OCI-LY7 (cell line): ENCODE results near the gene IMPACT. TPM values are rescaled to one million over a fixed set of nuclear protein-coding genes. Genes with fewer than 3 reads are reported as not detected.

Experiments
- BruUV-seq: library from RNA; stranded (reverse); fragments of 400-500 nt; replicated peaks from 2 replicates; lab custom pipeline; 2021; lab: Mats Ljungman, UMichigan
- CTCF ChIA-PET: fragments of 300-600 bp; sonication (Branson Sonifier 250); formaldehyde crosslinking; loops from one replicate; lab custom pipeline; 2022; ENCODE audit warnings: antibody characterized with exemption; ENCODE audit not compliant: unreplicated experiment; lab: Charles Lee
- POLR2A ChIA-PET: fragments of 300-600 bp; sonication (Branson Sonifier 250); formaldehyde crosslinking; loops from one replicate; lab custom pipeline; 2022; ENCODE audit warnings: antibody characterized with exemption; lab: Charles Lee
- DNase-seq: peaks from one replicate; pipeline ENCODE4 v3.0.0-alpha.2; 2015; ENCODE audit warnings: low spot score
- H2AFZ ChIP-seq: fragments of 200-600 bp; sonication (generic), shearing (Covaris generic); 2 replicates; pipeline ENCODE4 v1.6.1; 2014; ENCODE audit warnings: mild to moderate bottlenecking, antibody characterized with exemption, low read length, moderate library complexity
- H3K27ac ChIP-seq: fragments of 200-600 bp; sonication (generic); 2 replicates; pipeline ENCODE4 v1.5.1; 2014; ENCODE audit warnings: mixed run types, low read depth, mild to moderate bottlenecking, moderate library complexity, low read length, inconsistent platforms; ENCODE audit not compliant: poor library complexity, severe bottlenecking
- H3K36me3 ChIP-seq: fragments of 200-600 bp; sonication (generic); 2 replicates; pipeline ENCODE4 v1.6.1; 2014; ENCODE audit warnings: mild to moderate bottlenecking, antibody characterized with exemption, low read length, moderate library complexity, mixed read lengths; ENCODE audit not compliant: insufficient read depth
- H3K4me1 ChIP-seq: fragments of 200-600 bp; sonication (generic); 2 replicates; pipeline ENCODE4 v1.5.1; 2014; ENCODE audit warnings: mild to moderate bottlenecking, low read length; ENCODE audit not compliant: insufficient read depth, poor library complexity, severe bottlenecking
- H3K4me2 ChIP-seq: fragments of 200-600 bp; sonication (generic); 2 replicates; pipeline ENCODE4 v1.6.1; 2014; ENCODE audit warnings: mild to moderate bottlenecking, low read length
- H3K4me3 ChIP-seq: fragments of 200-600 bp; sonication (generic); 2 replicates; pipeline ENCODE4 v1.5.1; 2014; ENCODE audit warnings: mild to moderate bottlenecking, low read depth, low read length; ENCODE audit not compliant: poor library complexity, severe bottlenecking
- H3K79me2 ChIP-seq: fragments of 200-600 bp; sonication (generic); 2 replicates; pipeline ENCODE4 v1.6.1; 2016; ENCODE audit warnings: low read depth, mild to moderate bottlenecking, low read length, moderate library complexity, mixed read lengths; ENCODE audit not compliant: insufficient read depth
- H3K9me2 ChIP-seq: fragments of 200-600 bp; sonication (generic); 2 replicates; pipeline ENCODE4 v1.6.1; 2016; ENCODE audit warnings: mild to moderate bottlenecking, low read length, mixed read lengths; ENCODE audit not compliant: insufficient read depth
- H3K9me3 ChIP-seq: fragments of 200-600 bp; sonication (generic); 2 replicates; pipeline ENCODE4 v1.6.1; 2014; ENCODE audit warnings: mild to moderate bottlenecking, mixed run types, low read length, mixed read lengths
- H4K20me1 ChIP-seq: fragments of 200-600 bp; sonication (generic); 2 replicates; pipeline ENCODE4 v1.6.1; 2014; ENCODE audit warnings: mild to moderate bottlenecking, antibody characterized with exemption, low read length, moderate library complexity, mixed read lengths; ENCODE audit not compliant: insufficient read depth
- EZH2phosphoT487 ChIP-seq: fragments of 200-600 bp; sonication (generic); IDR thresholded peaks from 2 replicates; pipeline ENCODE4 v1.6.1; 2018; ENCODE audit warnings: low read depth, borderline replicate concordance, mild to moderate bottlenecking, mixed run types, antibody characterized with exemption, low read length, moderate library complexity, mixed read lengths
- intact Hi-C: fragments of 100-400 bp; cut with micrococcal nuclease; formaldehyde crosslinking; loops from one replicate; pipeline ENCODE4 v1.10.0; 2022; ENCODE audit not compliant: unreplicated experiment
- total RNA-seq, 2 experiments: library from RNA; depleted of rRNA in 1 of 2; stranded (reverse); fragments of >200 nt in 1 of 2; shearing (Covaris generic) in 1 of 2; gene quantifications; 2 replicates each; pipeline ENCODE4 v1.2.3, GENCODE V29; 2014 to 2022
- TF ChIP-seq, protein P1 (sequence below): fragments of 200-600 bp; sonication (generic); conservative IDR thresholded peaks from 2 replicates; pipeline ENCODE4 v1.5.1; 2014; ENCODE audit warnings: mild to moderate bottlenecking, antibody characterized with exemption, low read length, moderate library complexity, mixed read lengths

The IMPACT gene
- total RNA-seq, 2 experiments from 2014 or later, result not detected

DNA sequence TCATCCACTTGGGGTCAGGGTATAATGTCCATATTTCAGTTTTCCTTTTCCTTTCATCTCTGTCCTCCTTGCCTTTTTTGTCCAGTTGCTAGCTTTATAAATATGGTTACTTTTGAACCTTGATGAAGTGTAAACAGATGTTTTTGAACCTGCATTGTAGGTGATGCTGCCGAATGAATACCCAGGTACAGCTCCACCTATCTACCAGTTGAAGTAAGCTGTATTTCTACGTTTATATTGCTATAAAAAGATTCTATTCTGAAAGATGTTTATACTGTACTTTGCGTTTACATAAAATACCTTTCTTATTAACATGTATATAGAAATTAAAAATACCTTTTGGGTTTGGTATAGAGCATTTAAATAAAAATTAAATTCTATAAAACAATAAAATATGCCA, 2.2 kb downstream of the IMPACT start:
- Histone ChIP-seq H4K20me1 (no peaks in the 10 kb centered on the region), H2AFZ (no peak overlapping the region), H3K4me1 (no peaks in the 10 kb centered on the region), H3K9me2 (no peaks in the 10 kb centered on the region), H3K4me3 (no peak overlapping the region), H3K9me3 (no peaks in the 10 kb centered on the region), H3K27ac (no peak overlapping the region), H3K79me2 (no peaks in the 10 kb centered on the region), H3K36me3 (no peaks in the 10 kb centered on the region), H3K4me2 (no peak overlapping the region)
- intact Hi-C loops, result no loop called here
- ChIA-PET CTCF (no interaction called here), POLR2A (interaction anchor here (1.6 kb wide), 1 partner anchor 19 kb away, joined by 4 read pairs; no protein-coding TSS in a partner anchor)
- DNase-seq, result no peak
- no TSS peak for BruUV-seq
- no peak for TF ChIP-seq EZH2phosphoT487
- TF ChIP-seq, protein P1, sequence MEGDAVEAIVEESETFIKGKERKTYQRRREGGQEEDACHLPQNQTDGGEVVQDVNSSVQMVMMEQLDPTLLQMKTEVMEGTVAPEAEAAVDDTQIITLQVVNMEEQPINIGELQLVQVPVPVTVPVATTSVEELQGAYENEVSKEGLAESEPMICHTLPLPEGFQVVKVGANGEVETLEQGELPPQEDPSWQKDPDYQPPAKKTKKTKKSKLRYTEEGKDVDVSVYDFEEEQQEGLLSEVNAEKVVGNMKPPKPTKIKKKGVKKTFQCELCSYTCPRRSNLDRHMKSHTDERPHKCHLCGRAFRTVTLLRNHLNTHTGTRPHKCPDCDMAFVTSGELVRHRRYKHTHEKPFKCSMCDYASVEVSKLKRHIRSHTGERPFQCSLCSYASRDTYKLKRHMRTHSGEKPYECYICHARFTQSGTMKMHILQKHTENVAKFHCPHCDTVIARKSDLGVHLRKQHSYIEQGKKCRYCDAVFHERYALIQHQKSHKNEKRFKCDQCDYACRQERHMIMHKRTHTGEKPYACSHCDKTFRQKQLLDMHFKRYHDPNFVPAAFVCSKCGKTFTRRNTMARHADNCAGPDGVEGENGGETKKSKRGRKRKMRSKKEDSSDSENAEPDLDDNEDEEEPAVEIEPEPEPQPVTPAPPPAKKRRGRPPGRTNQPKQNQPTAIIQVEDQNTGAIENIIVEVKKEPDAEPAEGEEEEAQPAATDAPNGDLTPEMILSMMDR, result peak; percentile 50

DNA sequence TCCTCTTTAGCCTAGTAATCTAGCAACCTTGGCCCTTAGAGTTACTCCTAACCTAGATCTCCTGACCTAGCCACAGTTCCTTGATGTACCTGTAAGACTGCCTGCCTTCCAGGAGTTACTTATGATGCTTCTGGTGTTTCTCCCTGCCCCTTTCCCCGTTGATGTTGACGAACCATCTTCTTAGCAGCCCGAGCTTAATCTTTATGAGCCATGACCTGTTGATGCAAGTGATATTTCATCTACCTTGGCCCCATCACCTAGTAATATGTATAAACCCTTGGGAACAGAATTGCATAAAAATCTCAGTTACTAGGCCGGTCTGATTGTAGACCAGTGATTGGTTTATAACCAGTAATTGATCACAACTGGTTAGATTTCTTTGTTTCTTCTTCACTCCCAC, 2.7 kb downstream of the IMPACT start:
- BruUV-seq, result no TSS peak
- Histone ChIP-seq H3K36me3 (no peaks in the 10 kb centered on the region), H3K4me1 (no peaks in the 10 kb centered on the region), H3K79me2 (no peaks in the 10 kb centered on the region), H3K27ac (no peak overlapping the region), H4K20me1 (no peaks in the 10 kb centered on the region), H3K4me3 (no peak overlapping the region), H3K4me2 (no peak overlapping the region), H3K9me3 (no peaks in the 10 kb centered on the region), H3K9me2 (no peaks in the 10 kb centered on the region), H2AFZ (no peak overlapping the region)
- intact Hi-C loops, result no loop called here
- no peak for TF ChIP-seq EZH2phosphoT487
- TF ChIP-seq, protein P1, result no peak
- ChIA-PET POLR2A (interaction anchor here (1.6 kb wide), 1 partner anchor 20 kb away, joined by 4 read pairs; no protein-coding TSS in a partner anchor), CTCF (no interaction called here)
- no peak for DNase-seq

DNA sequence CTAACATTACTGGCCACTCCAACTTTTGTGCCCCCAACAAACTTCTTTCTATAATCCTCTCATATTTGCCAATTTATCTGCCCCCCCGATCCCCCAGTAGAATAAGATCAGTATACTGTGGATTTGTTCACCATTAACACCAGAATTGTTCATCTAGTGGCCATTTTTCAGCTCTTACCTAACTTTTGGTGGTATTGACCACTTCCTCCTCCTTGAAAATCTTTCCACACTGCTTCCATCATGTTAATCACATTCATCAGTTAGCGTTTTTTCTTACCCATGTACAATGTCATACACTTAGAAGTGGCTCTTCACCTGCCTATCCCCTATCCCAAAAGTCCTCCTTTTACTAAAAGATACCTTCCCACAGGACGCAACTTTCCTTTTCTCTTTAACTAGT, 6.1 kb downstream of the IMPACT start:
- TF ChIP-seq, protein P1, result no peak
- no peak for TF ChIP-seq EZH2phosphoT487
- no peaks in the 10 kb centered on the region for H4K20me1 ChIP-seq
- H3K27ac ChIP-seq, result no peak overlapping the region
- H3K4me2 ChIP-seq, result no peak overlapping the region
- H3K9me2 ChIP-seq, result no peaks in the 10 kb centered on the region
- no peaks in the 10 kb centered on the region for H3K9me3 ChIP-seq
- no peaks in the 10 kb centered on the region for H3K79me2 ChIP-seq
- POLR2A ChIA-PET, result interaction anchor here (0.6 kb wide), 1 partner anchor 226 kb away, joined by 3 read pairs; no protein-coding TSS in a partner anchor
- intact Hi-C loops, result no loop called here
- CTCF ChIA-PET, result no interaction called here
- no peak overlapping the region for H3K4me3 ChIP-seq
- DNase-seq, result no peak
- H2AFZ ChIP-seq, result no peak overlapping the region
- no peaks in the 10 kb centered on the region for H3K4me1 ChIP-seq
- no TSS peak for BruUV-seq
- H3K36me3 ChIP-seq, result no peaks in the 10 kb centered on the region
